ENCODE results near the gene MYO18B. TPM values are rescaled to one million over a fixed set of nuclear protein-coding genes. Genes with fewer than 3 reads are reported as not detected.

The MYO18B gene
- polyA plus RNA-seq, 6 donors from 2014 or later: not detected

GRCh38 chr22:26079009-26079408 lies 337.0 kb downstream of the MYO18B start:
- no peak for ATAC-seq (ENCODE audit: low read depth in 2 of 2)
- Mint-ChIP-seq H3K36me3 (no peaks in the 10 kb centered on the region), H3K27me3 (peaks cover 20 to 24% (median 22%) of the 10 kb centered on the region in 3 donors), H3K4me3 (no peak overlapping the region), H3K4me1 (no peaks in the 10 kb centered on the region), H3K27ac (no peak overlapping the region), H3K9me3 (peaks cover 0 to 14% (median 2%) of the 10 kb centered on the region in 7 donors)
- DNase-seq: no peak

Other genes with a start within 250 kb of the MYO18B start
- 10 to 100 TPM in 5 of 6 donors, 1 to 10 TPM in 1; 5.9 to 18.8 (median 12.9) TPM for gene GRK3, start 177.5 kb upstream of the MYO18B start, polyA plus RNA-seq (ENCODE audit: low read depth in 6 of 6)